Bronchial epithelial cell (primary cell): Measurements from ENCODE around the gene NRARP. TPM values are rescaled to one million over a fixed set of nuclear protein-coding genes. Genes with fewer than 3 reads are reported as not detected.
"Not testable (repeated sequence)": the region's sequence is repeated elsewhere in the genome, so short reads cannot be mapped to it uniquely, and the experiment has no call there.

Experiments used
- DNase-seq: peaks from one replicate; pipeline ENCODE4 v3.0.0-alpha.2; 2010; ENCODE audit warnings: low read depth
- FAIRE-seq: peaks from 2 replicates; lab custom pipeline; 2011; peaks lifted over from hg19 to GRCh38; lab: Jason Lieb, UNC
- H3K27me3 ChIP-seq: 2 replicates; pipeline ENCODE4 v1.5.1; 2011; ENCODE audit warnings: low read length; ENCODE audit not compliant: control insufficient read depth, insufficient read depth
- H3K36me3 ChIP-seq: 2 replicates; pipeline ENCODE4 v1.5.1; 2011; ENCODE audit warnings: low read length; ENCODE audit not compliant: control insufficient read depth, insufficient read depth
- H3K4me3 ChIP-seq: 2 replicates; pipeline ENCODE4 v1.5.1; 2011; ENCODE audit warnings: mild to moderate bottlenecking, low read depth, low read length, control low read depth
- CTCF ChIP-seq: IDR thresholded peaks from 2 replicates; pipeline ENCODE4 v1.5.1; 2011; ENCODE audit warnings: mild to moderate bottlenecking, moderate library complexity, low read length, control low read depth, inconsistent platforms; ENCODE audit not compliant: insufficient read depth, severe bottlenecking
- total RNA-seq: library from RNA; depleted of rRNA; stranded (reverse); fragments of >200 nt; gene quantifications from 2 replicates; pipeline ENCODE4 v1.2.1, GENCODE V29; 2014

Gene NRARP
- total RNA-seq, 1 donor from 2014 or later, result 3.4 TPM

GRCh38 chr9:137331929-137332328 lies 29.9 kb upstream of the NRARP start:
- DNase-seq, result no peak
- FAIRE-seq, result no peak
- Histone ChIP-seq H3K36me3 (no peaks in the 10 kb centered on the region), H3K4me3 (no peak overlapping the region), H3K27me3 (no peaks in the 10 kb centered on the region)
- TF ChIP-seq CTCF, result no peak

GRCh38 chr9:137330689-137331088 lies 28.6 kb upstream of the NRARP start:
- H3K4me3 ChIP-seq, result no peak overlapping the region
- TF ChIP-seq CTCF, result no peak
- DNase-seq (no peak), FAIRE-seq (no peak)
- no peaks in the 10 kb centered on the region for H3K36me3 ChIP-seq
- no peaks in the 10 kb centered on the region for H3K27me3 ChIP-seq

- not testable (repeated sequence) for H3K4me3 ChIP-seq, H3K36me3 ChIP-seq, DNase-seq, FAIRE-seq, H3K27me3 ChIP-seq
Observed at GRCh38 chr9:137329590-137329989, 27.5 kb upstream of the NRARP start.

GRCh38 chr9:137327641-137328550 lies 25.8 kb upstream of the NRARP start:
- FAIRE-seq, result peak; percentile 87
- not testable (repeated sequence) for H3K27me3 ChIP-seq, H3K4me3 ChIP-seq, H3K36me3 ChIP-seq
- DNase-seq, result peak; percentile 59

- FAIRE-seq (no peak), DNase-seq (no peak)
- TF ChIP-seq CTCF, result no peak
- Histone ChIP-seq H3K27me3 (no peaks in the 10 kb centered on the region), H3K36me3 (no peaks in the 10 kb centered on the region), H3K4me3 (no peak overlapping the region)
Observed at GRCh38 chr9:137326445-137327065, 24.5 kb upstream of the NRARP start.

- no peak overlapping the region for H3K4me3 ChIP-seq
- H3K36me3 ChIP-seq, result no peaks in the 10 kb centered on the region
- DNase-seq (no peak), FAIRE-seq (no peak)
- no peak for TF ChIP-seq CTCF
- no peaks in the 10 kb centered on the region for H3K27me3 ChIP-seq
Observed at GRCh38 chr9:137325799-137326198, 23.7 kb upstream of the NRARP start.
